ENCODE measurements around the gene ZNF414.

- TF ChIP-seq CTCF (IDR thresholded peaks at IDR 0.05; ENCODE audit: low read length) (no peak), EZH2 (IDR thresholded peaks at IDR 0.05; ENCODE audit: borderline replicate concordance, low read length) (no peak)
Observed at GRCh38 chr19:8504171-8504570, 9.8 kb downstream of the ZNF414 start.
